ENCODE results near the gene SIGLEC12.

DNA sequence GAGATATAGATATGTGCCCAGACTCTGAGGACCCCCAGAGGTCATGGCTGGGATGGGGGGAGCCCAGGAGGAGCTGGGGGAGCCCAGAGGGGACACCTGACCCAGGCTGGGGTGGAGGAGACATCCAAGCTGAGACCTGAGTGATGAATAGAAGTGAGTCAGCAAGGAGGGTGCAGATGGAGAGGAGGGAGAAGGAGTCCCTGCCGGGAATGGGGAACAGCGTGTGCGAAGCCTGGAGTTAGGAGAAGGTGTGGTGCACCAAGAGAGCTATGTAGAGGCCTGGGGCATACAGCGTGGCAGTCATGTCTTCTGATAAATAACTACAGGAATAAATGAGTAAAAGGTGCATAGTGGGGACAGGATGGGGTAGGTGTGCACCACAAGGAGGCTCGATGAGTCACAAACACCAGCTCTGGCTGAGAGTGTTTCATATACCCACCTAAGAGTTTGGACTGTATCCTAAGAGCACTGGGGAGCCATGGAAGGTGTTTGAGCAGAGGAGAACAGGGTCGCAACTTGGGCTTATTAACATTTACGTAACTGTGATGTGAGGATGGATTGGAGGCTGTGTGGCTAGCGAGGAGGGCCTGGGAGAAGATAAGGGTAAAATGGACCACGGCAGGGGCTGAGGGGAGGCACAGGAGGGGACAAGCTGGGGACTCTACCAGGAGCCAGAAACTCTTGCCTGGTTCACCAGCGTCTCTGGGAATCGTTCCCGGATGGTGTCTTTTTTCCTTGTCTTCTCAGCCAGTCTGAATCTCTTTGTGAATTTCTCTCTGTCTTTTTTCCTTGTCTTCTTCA, 21.9 kb downstream of the SIGLEC12 start:
- TF ChIP-seq, protein P1, sequence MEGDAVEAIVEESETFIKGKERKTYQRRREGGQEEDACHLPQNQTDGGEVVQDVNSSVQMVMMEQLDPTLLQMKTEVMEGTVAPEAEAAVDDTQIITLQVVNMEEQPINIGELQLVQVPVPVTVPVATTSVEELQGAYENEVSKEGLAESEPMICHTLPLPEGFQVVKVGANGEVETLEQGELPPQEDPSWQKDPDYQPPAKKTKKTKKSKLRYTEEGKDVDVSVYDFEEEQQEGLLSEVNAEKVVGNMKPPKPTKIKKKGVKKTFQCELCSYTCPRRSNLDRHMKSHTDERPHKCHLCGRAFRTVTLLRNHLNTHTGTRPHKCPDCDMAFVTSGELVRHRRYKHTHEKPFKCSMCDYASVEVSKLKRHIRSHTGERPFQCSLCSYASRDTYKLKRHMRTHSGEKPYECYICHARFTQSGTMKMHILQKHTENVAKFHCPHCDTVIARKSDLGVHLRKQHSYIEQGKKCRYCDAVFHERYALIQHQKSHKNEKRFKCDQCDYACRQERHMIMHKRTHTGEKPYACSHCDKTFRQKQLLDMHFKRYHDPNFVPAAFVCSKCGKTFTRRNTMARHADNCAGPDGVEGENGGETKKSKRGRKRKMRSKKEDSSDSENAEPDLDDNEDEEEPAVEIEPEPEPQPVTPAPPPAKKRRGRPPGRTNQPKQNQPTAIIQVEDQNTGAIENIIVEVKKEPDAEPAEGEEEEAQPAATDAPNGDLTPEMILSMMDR (IDR thresholded peaks at IDR 0.05) = no peak
- no peak for TF ChIP-seq POLR2A (IDR thresholded peaks at IDR 0.05)

Data from testis (tissue), 2 donors.